GM21423 (cell line): ENCODE measurements around the gene ARHGDIA.

ENCODE experiments used
- ATAC-seq: cut with Tn5 transposase; IDR thresholded peaks from one replicate; pipeline ENCODE4 v1.9.1; 2021; ENCODE audit warnings: mild to moderate bottlenecking, moderate library complexity; ENCODE audit not compliant: unreplicated experiment

Gene ARHGDIA

GRCh38 chr17:81828656-81829055, 42.5 kb downstream of the ARHGDIA start:
- no peak for ATAC-seq

- ATAC-seq = no peak
Observed at GRCh38 chr17:81825841-81826466, 45.2 kb downstream of the ARHGDIA start.

GRCh38 chr17:81824595-81824994, 46.5 kb downstream of the ARHGDIA start:
- no peak for ATAC-seq

- no peak for ATAC-seq
Observed at GRCh38 chr17:81823820-81824550, 47.2 kb downstream of the ARHGDIA start.

GRCh38 chr17:81822996-81823819, 47.9 kb downstream of the ARHGDIA start:
- ATAC-seq = no peak

GRCh38 chr17:81822312-81822637, 48.9 kb downstream of the ARHGDIA start:
- ATAC-seq = no peak

- no peak for ATAC-seq
Observed at GRCh38 chr17:81821603-81822311, 49.4 kb downstream of the ARHGDIA start.

GRCh38 chr17:81821147-81821546, 50.0 kb downstream of the ARHGDIA start:
- ATAC-seq = no peak

GRCh38 chr17:81819708-81820107, 51.4 kb downstream of the ARHGDIA start:
- no peak for ATAC-seq

- no peak for ATAC-seq
Observed at GRCh38 chr17:81817758-81818147, 53.4 kb downstream of the ARHGDIA start.
